ENCODE results near the gene TMA7B. TPM values are rescaled to one million over a fixed set of nuclear protein-coding genes. Genes with fewer than 3 reads are reported as not detected.

Gene TMA7B
- total and polyA plus RNA-seq, 4 experiments from 2014 or later = 3.3 to 10.2 (median 9.3) TPM; not detected in 1

GRCh38 chr22:39943337-39943736, 16.9 kb upstream of the TMA7B start:
- H3K9me3 ChIP-seq (ENCODE audit: control insufficient read depth in 1 of 2, low read length in 2 of 2) = no peaks in the 10 kb centered on the region
- DNase-seq = no peak
- peaks cover 16% of the 10 kb centered on the region for H3K36me3 ChIP-seq (ENCODE audit: insufficient read depth, low read length)
- Mint-ChIP-seq H3K4me3 (peak overlapping the region in 6 of 8 donors; percentile 46 to 80 (median 62)), H3K36me3 (peaks cover 11 to 34% of the 10 kb centered on the region in 2 donors), H3K9me3 (no peaks in the 10 kb centered on the region), H3K27me3 (no peaks in the 10 kb centered on the region), H3K27ac (peak overlapping the region in 6 of 7 donors; percentile 87 to 94 (median 92)), H3K4me1 (peaks cover 70 to 96% (median 82%) of the 10 kb centered on the region in 4 donors)
- ChIA-PET CTCF (ENCODE audit: partially characterized antibody) (interaction anchor here (0.5 to 2.9 kb wide), 19 partner anchors 8 to 409 kb away, joined by 3 to 19 read pairs (median 5); no protein-coding TSS in a partner anchor), POLR2A (ENCODE audit: partially characterized antibody) (interaction anchor here (1.0 to 2.9 kb wide), 8 partner anchors 8 to 423 kb away, joined by 3 to 16 read pairs (median 6); partner anchors contain the start of gene ATF4)
- no peak overlapping the region for H3K4me3 ChIP-seq (ENCODE audit: low read length in 2 of 2)
- H3K27ac ChIP-seq (ENCODE audit: low read depth, low read length) = peak overlapping the region; percentile 55
- intact Hi-C loops (cut with micrococcal nuclease) = loop anchor here (10.0 kb wide), 3 partner anchors 81 to 379 kb away; no protein-coding TSS in a partner anchor
- peaks cover 100% of the 10 kb centered on the region for H3K4me1 ChIP-seq (ENCODE audit: insufficient read depth, low read length)
- H3K27me3 ChIP-seq (ENCODE audit: insufficient read depth, low read length) = no peaks in the 10 kb centered on the region

GRCh38 chr22:39943953-39944872, 16.0 kb upstream of the TMA7B start:
- peak in 1 of 5 donors; percentile 43 for DNase-seq
- H3K4me1 Mint-ChIP-seq = peaks cover 70 to 96% (median 84%) of the 10 kb centered on the region in 4 donors

GRCh38 chr22:39946126-39946502, 14.1 kb upstream of the TMA7B start:
- POLR2A ChIA-PET (ENCODE audit: partially characterized antibody) = interaction anchor here (0.6 to 1.9 kb wide), 5 partner anchors 10 to 37 kb away, joined by 3 to 5 read pairs (median 4); no protein-coding TSS in a partner anchor

More at GRCh38 chr22:39943953-39944872, 16.0 kb upstream of the TMA7B start:
- Histone ChIP-seq H3K4me3 (ENCODE audit: low read length in 2 of 2) (no peak overlapping the region), H3K27ac (ENCODE audit: low read depth, low read length) (peak overlapping the region; percentile 27), H3K27me3 (ENCODE audit: insufficient read depth, low read length) (no peaks in the 10 kb centered on the region), H3K4me1 (ENCODE audit: insufficient read depth, low read length) (peaks cover 100% of the 10 kb centered on the region), H3K36me3 (ENCODE audit: insufficient read depth, low read length) (peaks cover 23% of the 10 kb centered on the region), H3K9me3 (ENCODE audit: control insufficient read depth in 1 of 2, low read length in 2 of 2) (no peaks in the 10 kb centered on the region)
- Mint-ChIP-seq H3K4me3 (peak overlapping the region in 7 of 8 donors; percentile 50 to 87 (median 76)), H3K27ac (peak overlapping the region in 6 of 7 donors; percentile 68 to 94 (median 91)), H3K9me3 (no peaks in the 10 kb centered on the region), H3K36me3 (peaks cover 20 to 40% of the 10 kb centered on the region in 2 donors), H3K27me3 (no peaks in the 10 kb centered on the region)
- ChIA-PET POLR2A (ENCODE audit: partially characterized antibody) (interaction anchor here (0.8 to 2.9 kb wide), 9 partner anchors 7 to 379 kb away, joined by 3 to 16 read pairs (median 4); partner anchors contain the start of gene GRAP2), CTCF (ENCODE audit: partially characterized antibody) (interaction anchor here (1.1 to 2.8 kb wide), 7 partner anchors 9 to 385 kb away, joined by 3 to 19 read pairs (median 10); no protein-coding TSS in a partner anchor)
- intact Hi-C loops (cut with micrococcal nuclease) = loop anchor here (2.0 to 10.0 kb wide), 4 partner anchors 15 to 379 kb away; no protein-coding TSS in a partner anchor

GRCh38 chr22:39946503-39947219, 13.5 kb upstream of the TMA7B start:
- H3K9me3 ChIP-seq (ENCODE audit: control insufficient read depth in 1 of 2, low read length in 2 of 2) = no peaks in the 10 kb centered on the region
- peaks cover 100% of the 10 kb centered on the region for H3K4me1 ChIP-seq (ENCODE audit: insufficient read depth, low read length)
- H3K4me3 ChIP-seq (ENCODE audit: low read length in 2 of 2) = no peak overlapping the region
- H3K9me3 Mint-ChIP-seq = no peaks in the 10 kb centered on the region
- peak overlapping the region; percentile 6 for H3K27ac ChIP-seq (ENCODE audit: low read depth, low read length)
- peaks cover 76 to 100% (median 90%) of the 10 kb centered on the region in 4 donors for H3K4me1 Mint-ChIP-seq
- ChIA-PET POLR2A (ENCODE audit: partially characterized antibody) (interaction anchor here (0.6 to 1.9 kb wide), 5 partner anchors 9 to 396 kb away, joined by 3 to 5 read pairs (median 4); no protein-coding TSS in a partner anchor), CTCF (ENCODE audit: partially characterized antibody) (interaction anchor here (1.1 to 1.8 kb wide), 7 partner anchors 10 to 412 kb away, joined by 3 to 9 read pairs (median 4); no protein-coding TSS in a partner anchor)
- peak overlapping the region in 6 of 7 donors; percentile 60 to 94 (median 86) for H3K27ac Mint-ChIP-seq
- no peak for DNase-seq
- intact Hi-C loops (cut with micrococcal nuclease) = loop anchor here (10.0 kb wide), 3 partner anchors 78 to 382 kb away; no protein-coding TSS in a partner anchor
- H3K4me3 Mint-ChIP-seq = peak overlapping the region; percentile 29 to 62 (median 43)
- peaks cover 41 to 63% of the 10 kb centered on the region in 2 donors for H3K36me3 Mint-ChIP-seq
- peaks cover 28% of the 10 kb centered on the region for H3K36me3 ChIP-seq (ENCODE audit: insufficient read depth, low read length)
- no peaks in the 10 kb centered on the region for H3K27me3 ChIP-seq (ENCODE audit: insufficient read depth, low read length)
- no peaks in the 10 kb centered on the region for H3K27me3 Mint-ChIP-seq

More at GRCh38 chr22:39946126-39946502, 14.1 kb upstream of the TMA7B start:
- Mint-ChIP-seq H3K36me3 (peaks cover 38 to 58% of the 10 kb centered on the region in 2 donors), H3K4me3 (peak overlapping the region in 2 of 8 donors; percentile 62 to 87), H3K9me3 (no peaks in the 10 kb centered on the region), H3K27ac (peak overlapping the region in 5 of 7 donors; percentile 31 to 94 (median 74)), H3K27me3 (no peaks in the 10 kb centered on the region), H3K4me1 (peaks cover 74 to 100% (median 88%) of the 10 kb centered on the region in 4 donors)
- CTCF ChIA-PET (ENCODE audit: partially characterized antibody) = interaction anchor here (0.9 to 1.8 kb wide), 9 partner anchors 9 to 411 kb away, joined by 3 to 9 read pairs (median 4); no protein-coding TSS in a partner anchor
- H3K9me3 ChIP-seq (ENCODE audit: control insufficient read depth in 1 of 2, low read length in 2 of 2) = no peaks in the 10 kb centered on the region
- H3K36me3 ChIP-seq (ENCODE audit: insufficient read depth, low read length) = peaks cover 28% of the 10 kb centered on the region
- no peak for DNase-seq
- peaks cover 100% of the 10 kb centered on the region for H3K4me1 ChIP-seq (ENCODE audit: insufficient read depth, low read length)
- no peak overlapping the region for H3K4me3 ChIP-seq (ENCODE audit: low read length in 2 of 2)
- intact Hi-C loops (cut with micrococcal nuclease) = loop anchor here (10.0 kb wide), 3 partner anchors 79 to 381 kb away; no protein-coding TSS in a partner anchor
- no peaks in the 10 kb centered on the region for H3K27me3 ChIP-seq (ENCODE audit: insufficient read depth, low read length)
- no peak overlapping the region for H3K27ac ChIP-seq (ENCODE audit: low read depth, low read length)

- ChIA-PET CTCF (ENCODE audit: partially characterized antibody) (interaction anchor here (0.8 to 1.8 kb wide), 4 partner anchors 15 to 78 kb away, joined by 3 to 9 read pairs (median 3); no protein-coding TSS in a partner anchor), POLR2A (ENCODE audit: partially characterized antibody) (interaction anchor here (1.1 to 1.9 kb wide), 2 partner anchors 13 to 395 kb away, joined by 3 to 5 read pairs; no protein-coding TSS in a partner anchor)
- Histone ChIP-seq H3K36me3 (ENCODE audit: insufficient read depth, low read length) (peaks cover 28% of the 10 kb centered on the region), H3K27ac (ENCODE audit: low read depth, low read length) (peak overlapping the region; percentile 6), H3K4me1 (ENCODE audit: insufficient read depth, low read length) (peaks cover 100% of the 10 kb centered on the region), H3K27me3 (ENCODE audit: insufficient read depth, low read length) (no peaks in the 10 kb centered on the region), H3K4me3 (ENCODE audit: low read length in 2 of 2) (no peak overlapping the region), H3K9me3 (ENCODE audit: control insufficient read depth in 1 of 2, low read length in 2 of 2) (no peaks in the 10 kb centered on the region)
- Mint-ChIP-seq H3K27ac (peak overlapping the region; percentile 74 to 94 (median 88)), H3K4me3 (peak overlapping the region in 7 of 8 donors; percentile 39 to 62 (median 44)), H3K4me1 (peaks cover 78 to 100% (median 91%) of the 10 kb centered on the region in 4 donors), H3K9me3 (no peaks in the 10 kb centered on the region), H3K27me3 (no peaks in the 10 kb centered on the region), H3K36me3 (peaks cover 41 to 66% of the 10 kb centered on the region in 2 donors)
- no peak for DNase-seq
- intact Hi-C loops (cut with micrococcal nuclease) = loop anchor here (10.0 kb wide), 3 partner anchors 77 to 383 kb away; no protein-coding TSS in a partner anchor
Measured at GRCh38 chr22:39947220-39948216, 12.7 kb upstream of the TMA7B start.

Data from CD4-positive, alpha-beta memory T cell (primary cell).